Kidney epithelial cell (primary cell): ENCODE data around the gene TRPV5. TPM values are rescaled to one million over a fixed set of nuclear protein-coding genes. Genes with fewer than 3 reads are reported as not detected.

Source experiments
- DNase-seq: peaks from one replicate; pipeline ENCODE4 v3.0.0-alpha.2; 2010; ENCODE audit warnings: low read depth
- H3K27me3 ChIP-seq: 2 replicates; pipeline ENCODE4 v1.6.0; 2011; ENCODE audit warnings: low read length; ENCODE audit not compliant: control insufficient read depth, insufficient read depth
- H3K36me3 ChIP-seq: 2 replicates; pipeline ENCODE4 v1.5.1; 2011; ENCODE audit warnings: low read length; ENCODE audit not compliant: control insufficient read depth, insufficient read depth
- H3K4me3 ChIP-seq: 2 replicates; pipeline ENCODE4 v1.5.1; 2011; ENCODE audit warnings: low read depth, mild to moderate bottlenecking, control low read depth, low read length
- CTCF ChIP-seq: IDR thresholded peaks from 2 replicates; pipeline ENCODE4 v1.5.1; 2011; ENCODE audit warnings: mild to moderate bottlenecking, moderate library complexity, low read length, control low read depth, inconsistent platforms; ENCODE audit not compliant: insufficient read depth, poor library complexity, severe bottlenecking
- total RNA-seq: library from RNA; depleted of rRNA; stranded (reverse); fragments of >200 nt; gene quantifications from 2 replicates; pipeline ENCODE4 v1.2.3, GENCODE V29; 2015

The TRPV5 gene
- total RNA-seq, 1 donor from 2014 or later: not detected

- no peak for DNase-seq
- Histone ChIP-seq H3K36me3 (no peaks in the 10 kb centered on the region), H3K4me3 (no peak overlapping the region), H3K27me3 (no peaks in the 10 kb centered on the region)
- TF ChIP-seq CTCF: no peak
Observed at GRCh38 chr7:142870147-142870559, 63.4 kb downstream of the TRPV5 start.

GRCh38 chr7:142869434-142869833, 64.1 kb downstream of the TRPV5 start:
- H3K27me3 ChIP-seq: no peaks in the 10 kb centered on the region
- no peak for TF ChIP-seq CTCF
- no peak overlapping the region for H3K4me3 ChIP-seq
- no peaks in the 10 kb centered on the region for H3K36me3 ChIP-seq
- no peak for DNase-seq

- TF ChIP-seq CTCF: no peak
- Histone ChIP-seq H3K27me3 (no peaks in the 10 kb centered on the region), H3K36me3 (no peaks in the 10 kb centered on the region), H3K4me3 (no peak overlapping the region)
- DNase-seq: no peak
Observed at GRCh38 chr7:142868986-142869415, 64.5 kb downstream of the TRPV5 start.

GRCh38 chr7:142868188-142868985, 65.2 kb downstream of the TRPV5 start:
- Histone ChIP-seq H3K36me3 (no peaks in the 10 kb centered on the region), H3K4me3 (no peak overlapping the region), H3K27me3 (no peaks in the 10 kb centered on the region)
- no peak for DNase-seq
- TF ChIP-seq CTCF: no peak

- no peaks in the 10 kb centered on the region for H3K36me3 ChIP-seq
- no peak overlapping the region for H3K4me3 ChIP-seq
- DNase-seq: no peak
- TF ChIP-seq CTCF: no peak
- no peaks in the 10 kb centered on the region for H3K27me3 ChIP-seq
Observed at GRCh38 chr7:142867398-142868187, 66.0 kb downstream of the TRPV5 start.
